ENCODE results near the gene MT1A. TPM values are rescaled to one million over a fixed set of nuclear protein-coding genes. Genes with fewer than 3 reads are reported as not detected.

Gene MT1A
- total RNA-seq, 1 donor from 2014 or later, result not detected

DNA sequence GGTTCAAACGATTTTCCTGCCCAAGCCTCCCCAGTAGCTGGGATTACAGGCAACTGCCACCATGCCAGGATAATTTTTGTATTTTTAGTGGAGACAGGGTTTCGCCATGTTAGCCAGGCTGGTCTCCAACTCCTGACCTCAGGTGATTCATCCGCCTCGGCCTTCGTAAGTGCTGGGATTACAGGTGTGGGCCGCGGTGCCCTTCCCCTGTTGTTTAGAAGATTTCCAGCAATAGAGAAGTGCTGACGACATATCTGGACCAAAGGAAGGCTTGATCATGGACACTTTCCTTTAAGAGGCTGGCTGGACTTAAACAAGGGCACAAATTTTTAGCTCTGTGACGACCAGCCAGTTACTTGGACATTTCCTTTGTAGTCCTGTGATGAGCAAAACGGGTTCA, 7.3 kb upstream of the MT1A start:
- H3K4me3 ChIP-seq (ENCODE audit: low read depth, low read length), result no peak overlapping the region
- no peak for FAIRE-seq
- no peak for DNase-seq (ENCODE audit: low read depth)
- peaks cover 21% of the 10 kb centered on the region for H3K27me3 ChIP-seq (ENCODE audit: control insufficient read depth, insufficient read depth, low read length)
- H3K36me3 ChIP-seq (ENCODE audit: control insufficient read depth, insufficient read depth, low read length), result no peaks in the 10 kb centered on the region
- TF ChIP-seq, protein P1, sequence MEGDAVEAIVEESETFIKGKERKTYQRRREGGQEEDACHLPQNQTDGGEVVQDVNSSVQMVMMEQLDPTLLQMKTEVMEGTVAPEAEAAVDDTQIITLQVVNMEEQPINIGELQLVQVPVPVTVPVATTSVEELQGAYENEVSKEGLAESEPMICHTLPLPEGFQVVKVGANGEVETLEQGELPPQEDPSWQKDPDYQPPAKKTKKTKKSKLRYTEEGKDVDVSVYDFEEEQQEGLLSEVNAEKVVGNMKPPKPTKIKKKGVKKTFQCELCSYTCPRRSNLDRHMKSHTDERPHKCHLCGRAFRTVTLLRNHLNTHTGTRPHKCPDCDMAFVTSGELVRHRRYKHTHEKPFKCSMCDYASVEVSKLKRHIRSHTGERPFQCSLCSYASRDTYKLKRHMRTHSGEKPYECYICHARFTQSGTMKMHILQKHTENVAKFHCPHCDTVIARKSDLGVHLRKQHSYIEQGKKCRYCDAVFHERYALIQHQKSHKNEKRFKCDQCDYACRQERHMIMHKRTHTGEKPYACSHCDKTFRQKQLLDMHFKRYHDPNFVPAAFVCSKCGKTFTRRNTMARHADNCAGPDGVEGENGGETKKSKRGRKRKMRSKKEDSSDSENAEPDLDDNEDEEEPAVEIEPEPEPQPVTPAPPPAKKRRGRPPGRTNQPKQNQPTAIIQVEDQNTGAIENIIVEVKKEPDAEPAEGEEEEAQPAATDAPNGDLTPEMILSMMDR (IDR thresholded peaks at IDR 0.05; ENCODE audit: insufficient read depth, low read length, severe bottlenecking), result no peak

DNA sequence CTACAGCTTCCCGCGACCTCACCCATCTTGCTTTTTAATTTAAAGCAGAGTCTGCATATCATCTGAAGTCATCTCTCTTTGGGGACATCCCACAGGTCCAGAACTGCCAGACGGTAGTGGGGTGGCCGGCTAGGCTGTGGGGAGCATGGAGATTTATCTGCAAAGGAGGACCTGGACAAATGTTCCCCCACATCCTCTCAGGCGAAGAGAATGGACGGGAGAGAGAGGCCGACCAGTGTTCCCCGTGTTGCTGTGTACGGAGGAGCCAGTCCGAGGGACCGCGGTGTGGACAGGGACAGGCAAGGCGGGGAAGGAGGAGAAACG, 6.7 kb upstream of the MT1A start:
- TF ChIP-seq, protein P1 (IDR thresholded peaks at IDR 0.05; ENCODE audit: insufficient read depth, low read length, severe bottlenecking), result no peak
- Histone ChIP-seq H3K4me3 (ENCODE audit: low read depth, low read length) (peak overlapping the region; percentile 41), H3K36me3 (ENCODE audit: control insufficient read depth, insufficient read depth, low read length) (no peaks in the 10 kb centered on the region), H3K27me3 (ENCODE audit: control insufficient read depth, insufficient read depth, low read length) (peaks cover 24% of the 10 kb centered on the region)
- DNase-seq (ENCODE audit: low read depth) (no peak), FAIRE-seq (no peak)

DNA sequence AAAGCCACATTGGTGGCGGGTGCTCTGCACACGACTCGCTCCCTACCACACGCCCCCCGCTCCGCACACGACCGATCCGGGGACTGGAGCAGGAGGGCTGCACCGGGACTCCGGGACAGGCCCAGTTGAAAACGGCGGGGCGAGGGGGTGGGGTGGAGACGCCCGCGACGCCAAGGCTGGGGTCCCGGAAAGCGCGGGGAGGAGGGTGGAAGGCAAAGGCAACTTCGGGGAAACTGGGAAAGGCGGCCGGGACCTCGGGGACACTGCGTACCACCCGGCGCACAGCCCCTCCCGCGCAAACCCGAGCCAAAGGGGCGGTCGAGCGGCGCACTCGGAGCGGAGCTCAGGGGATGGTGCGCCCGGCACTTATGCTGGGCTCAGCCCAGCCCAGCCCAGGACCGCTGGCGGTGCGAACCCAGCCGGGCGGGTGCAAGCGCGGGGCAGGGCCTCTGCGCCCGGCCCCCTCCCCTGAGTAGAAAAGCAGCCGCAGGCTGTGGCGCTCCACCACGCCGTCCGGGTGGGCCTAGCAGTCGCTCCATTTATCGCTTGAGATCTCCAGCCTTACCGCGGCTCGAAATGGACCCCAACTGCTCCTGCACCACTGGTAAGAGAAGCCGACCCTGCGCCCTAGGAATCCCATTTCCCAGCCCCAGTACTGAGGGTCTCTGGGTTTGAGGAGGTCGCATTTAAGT, 6.2 kb upstream of the MT1A start, which contains the start of gene MT1M:
MT1M (plus strand) TSS at position 504 of the 692 bp plus-strand sequence; CDS start at position 577, 73 bp downstream.
- DNase-seq (ENCODE audit: low read depth), result no peak
- peak within 1 kb of the TSS; percentile 41 for H3K4me3 ChIP-seq (ENCODE audit: low read depth, low read length)
- FAIRE-seq, result no peak
- no peaks in the 10 kb centered on the region for H3K36me3 ChIP-seq (ENCODE audit: control insufficient read depth, insufficient read depth, low read length)
- H3K27me3 ChIP-seq (ENCODE audit: control insufficient read depth, insufficient read depth, low read length), result peaks cover 24% of the 10 kb centered on the region
- TF ChIP-seq, protein P1 (IDR thresholded peaks at IDR 0.05; ENCODE audit: insufficient read depth, low read length, severe bottlenecking), result no peak

DNA sequence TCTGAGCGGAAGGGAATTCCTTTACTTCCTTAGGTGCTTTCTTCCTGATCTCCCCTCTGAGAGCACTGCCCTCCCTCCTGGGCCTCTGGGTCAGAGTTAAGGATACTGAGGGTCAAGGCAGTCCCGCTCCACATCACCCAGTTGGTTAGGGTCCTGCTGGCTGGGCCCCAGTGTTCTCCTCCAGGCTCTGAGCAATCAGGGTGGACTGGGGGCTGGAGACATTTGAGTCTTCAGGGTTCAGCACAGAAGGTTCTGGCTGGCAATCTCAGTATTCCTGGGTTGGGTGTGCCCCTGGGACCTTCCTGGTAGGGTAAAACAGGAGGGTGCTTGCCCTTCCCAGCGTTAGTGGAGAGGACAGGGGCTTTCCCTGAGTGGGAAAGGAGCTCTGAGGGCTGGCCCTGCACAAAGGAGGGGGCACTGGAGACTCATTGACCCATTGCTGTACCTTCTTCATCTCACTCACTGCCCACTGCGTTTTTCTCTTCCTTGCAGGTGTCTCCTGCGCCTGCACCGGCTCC, 5.6 kb upstream of the MT1A start:
- H3K27me3 ChIP-seq (ENCODE audit: control insufficient read depth, insufficient read depth, low read length), result peaks cover 25% of the 10 kb centered on the region
- H3K36me3 ChIP-seq (ENCODE audit: control insufficient read depth, insufficient read depth, low read length), result no peaks in the 10 kb centered on the region
- TF ChIP-seq, protein P1 (IDR thresholded peaks at IDR 0.05; ENCODE audit: insufficient read depth, low read length, severe bottlenecking), result no peak
- no peak overlapping the region for H3K4me3 ChIP-seq (ENCODE audit: low read depth, low read length)
- DNase-seq (ENCODE audit: low read depth) (no peak), FAIRE-seq (no peak)

DNA sequence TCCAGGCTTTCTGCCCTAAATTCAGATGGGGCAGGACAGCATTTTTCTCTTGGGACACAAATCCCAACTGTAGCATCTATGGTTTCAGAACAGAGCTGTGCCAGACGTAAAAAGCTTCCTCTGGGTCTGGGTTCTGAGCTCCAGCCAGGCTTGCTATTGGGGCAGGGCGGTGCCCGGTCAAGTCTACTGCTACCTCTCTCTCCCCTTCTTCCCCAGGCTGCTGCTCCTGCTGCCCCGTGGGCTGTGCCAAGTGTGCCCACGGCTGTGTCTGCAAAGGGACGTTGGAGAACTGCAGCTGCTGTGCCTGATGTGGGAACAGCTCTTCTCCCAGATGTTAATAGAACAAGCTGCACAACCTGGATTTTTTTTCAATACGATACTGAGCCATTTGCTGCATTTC, 4.9 kb upstream of the MT1A start:
- TF ChIP-seq, protein P1 (IDR thresholded peaks at IDR 0.05; ENCODE audit: insufficient read depth, low read length, severe bottlenecking), result no peak
- DNase-seq (ENCODE audit: low read depth) (no peak), FAIRE-seq (no peak)
- H3K36me3 ChIP-seq (ENCODE audit: control insufficient read depth, insufficient read depth, low read length), result no peaks in the 10 kb centered on the region
- H3K4me3 ChIP-seq (ENCODE audit: low read depth, low read length), result no peak overlapping the region
- peaks cover 28% of the 10 kb centered on the region for H3K27me3 ChIP-seq (ENCODE audit: control insufficient read depth, insufficient read depth, low read length)

Data from bronchial epithelial cell (primary cell).